Measurements from ENCODE around the gene GOLGA6A.
"Not testable (repeated sequence)": the region's sequence is repeated elsewhere in the genome, so short reads cannot be mapped to it uniquely, and the experiment has no call there.

The GOLGA6A gene, protein sequence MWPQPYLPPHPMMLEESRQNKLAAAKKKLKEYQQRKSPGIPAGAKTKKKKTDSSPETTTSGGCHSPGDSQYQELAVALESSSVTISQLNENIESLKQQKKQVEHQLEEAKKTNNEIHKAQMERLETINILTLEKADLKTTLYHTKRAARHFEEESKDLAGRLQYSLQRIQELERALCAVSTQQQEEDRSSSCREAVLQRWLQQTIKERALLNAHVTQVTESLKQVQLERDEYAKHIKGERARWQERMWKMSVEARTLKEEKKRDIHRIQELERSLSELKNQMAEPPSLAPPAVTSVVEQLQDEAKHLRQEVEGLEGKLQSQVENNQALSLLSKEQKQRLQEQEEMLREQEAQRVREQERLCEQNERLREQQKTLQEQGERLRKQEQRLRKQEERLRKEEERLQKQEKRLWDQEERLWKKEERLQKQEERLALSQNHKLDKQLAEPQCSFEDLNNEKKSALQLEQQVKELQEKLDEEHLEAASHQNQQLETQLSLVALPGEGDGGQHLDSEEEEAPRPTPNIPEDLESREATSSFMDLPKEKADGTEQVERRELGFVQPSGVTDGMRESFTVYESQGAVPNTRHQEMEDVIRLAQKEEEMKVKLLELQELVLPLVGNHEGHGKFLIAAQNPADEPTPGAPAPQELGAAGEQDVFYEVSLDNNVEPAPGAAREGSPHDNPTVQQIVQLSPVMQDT

DNA sequence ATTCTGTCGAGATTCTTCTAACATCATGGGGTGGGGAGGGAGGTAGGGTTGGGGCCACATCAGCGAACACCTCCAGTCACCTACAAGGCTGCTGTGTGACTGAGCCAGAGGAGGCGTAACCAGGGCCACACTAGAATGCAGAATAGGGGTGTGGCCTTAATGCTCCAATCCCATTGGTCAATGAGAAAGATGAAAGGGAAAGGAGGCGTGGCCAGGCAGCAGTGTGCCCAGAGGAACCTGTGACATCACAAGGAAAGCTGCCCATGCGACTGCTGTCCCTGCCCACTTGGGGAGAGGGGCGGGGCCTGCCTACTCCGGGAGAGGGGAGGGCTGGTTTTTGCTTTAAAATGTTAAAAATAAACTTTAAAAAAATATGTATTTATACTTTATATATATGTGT is at the start of gene GOLGA6A:
Gene GOLGA6A, minus strand, starts transcription at position 101 of the 400 bp plus-strand sequence. Its CDS starts 41 bp downstream, at position 60.
- FAIRE-seq = not testable (repeated sequence)

DNA sequence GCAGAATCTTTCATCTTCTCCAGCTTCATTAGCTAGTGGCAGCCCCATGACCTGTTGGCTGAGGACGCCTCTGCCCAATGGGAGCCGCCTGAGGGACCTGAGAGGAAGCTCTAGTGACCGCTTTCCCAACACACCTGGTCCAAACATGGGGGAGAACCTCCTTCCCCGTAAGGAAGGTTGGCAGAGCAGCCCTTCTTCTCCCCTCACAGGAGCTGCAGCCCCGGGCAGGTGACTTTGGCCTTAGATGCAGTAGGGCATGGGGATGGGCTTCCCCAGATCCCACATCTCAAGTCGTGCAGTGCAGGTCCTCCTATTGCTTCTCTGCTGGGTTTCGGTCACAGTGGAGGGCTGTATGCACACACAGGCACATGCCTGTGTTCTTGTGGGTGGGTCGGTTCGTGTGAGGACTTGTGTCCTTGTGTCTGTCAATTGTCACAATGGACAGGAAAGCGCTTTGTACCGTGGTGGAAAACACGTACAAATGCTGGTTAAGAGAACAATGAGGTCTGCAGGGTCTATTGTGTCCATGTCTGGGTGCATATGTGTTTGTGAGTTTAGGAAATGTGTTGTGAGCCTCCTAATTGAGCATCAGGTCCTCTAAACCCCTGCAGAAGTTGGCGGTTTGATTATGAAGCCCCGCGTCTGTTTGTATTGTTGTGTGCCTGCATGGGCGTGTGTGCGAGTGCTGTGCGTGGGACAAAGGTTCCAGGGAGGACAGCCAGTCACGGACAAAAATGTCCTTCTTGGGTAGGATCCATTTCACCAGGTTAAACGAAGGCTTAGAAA is 49.5 kb upstream of the GOLGA6A start:
- FAIRE-seq (no peak), DNase-seq (ENCODE audit: low spot score) (no peak)

More for the DNA sequence above, at the start of gene GOLGA6A:
- not testable (repeated sequence) for DNase-seq (ENCODE audit: low spot score)

DNA sequence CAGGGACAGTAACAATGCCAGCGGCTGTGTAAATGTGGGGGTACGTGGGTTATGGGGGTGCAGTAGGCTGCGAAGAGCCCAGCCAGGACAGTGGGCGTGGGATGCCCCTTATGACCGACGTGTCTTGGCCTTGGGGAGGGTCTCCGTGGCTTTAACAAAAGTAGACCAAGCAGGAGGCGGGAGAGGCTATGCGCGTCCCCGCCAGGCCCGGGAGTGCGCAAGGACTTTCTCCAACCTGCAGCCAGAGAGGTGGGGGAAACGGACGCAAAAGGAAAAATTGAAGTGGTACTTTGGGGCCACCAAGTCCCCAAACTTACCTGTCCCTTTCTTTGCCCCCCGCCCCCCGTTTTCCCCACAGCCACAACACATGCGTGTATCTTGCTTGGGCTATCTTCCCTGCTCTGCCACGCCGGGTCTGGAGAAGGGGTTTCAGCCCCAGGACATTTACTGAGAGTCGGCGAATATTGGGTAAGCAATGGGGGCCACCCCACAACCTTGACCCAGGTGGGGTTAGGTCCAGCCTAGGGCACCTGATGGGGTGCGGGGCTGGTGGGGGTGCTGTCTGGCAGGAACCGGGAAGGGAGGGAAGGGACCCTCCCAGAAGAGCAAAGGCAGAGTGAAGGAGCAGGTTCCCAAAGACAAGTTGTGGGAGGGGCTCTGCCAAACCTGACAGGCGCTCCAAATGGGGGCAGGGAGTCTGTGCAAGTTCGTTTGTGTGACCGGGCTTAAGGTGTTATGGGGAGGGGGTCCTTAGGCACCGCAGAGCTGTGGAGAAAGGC is 48.7 kb upstream of the GOLGA6A start:
- FAIRE-seq = no peak

DNA sequence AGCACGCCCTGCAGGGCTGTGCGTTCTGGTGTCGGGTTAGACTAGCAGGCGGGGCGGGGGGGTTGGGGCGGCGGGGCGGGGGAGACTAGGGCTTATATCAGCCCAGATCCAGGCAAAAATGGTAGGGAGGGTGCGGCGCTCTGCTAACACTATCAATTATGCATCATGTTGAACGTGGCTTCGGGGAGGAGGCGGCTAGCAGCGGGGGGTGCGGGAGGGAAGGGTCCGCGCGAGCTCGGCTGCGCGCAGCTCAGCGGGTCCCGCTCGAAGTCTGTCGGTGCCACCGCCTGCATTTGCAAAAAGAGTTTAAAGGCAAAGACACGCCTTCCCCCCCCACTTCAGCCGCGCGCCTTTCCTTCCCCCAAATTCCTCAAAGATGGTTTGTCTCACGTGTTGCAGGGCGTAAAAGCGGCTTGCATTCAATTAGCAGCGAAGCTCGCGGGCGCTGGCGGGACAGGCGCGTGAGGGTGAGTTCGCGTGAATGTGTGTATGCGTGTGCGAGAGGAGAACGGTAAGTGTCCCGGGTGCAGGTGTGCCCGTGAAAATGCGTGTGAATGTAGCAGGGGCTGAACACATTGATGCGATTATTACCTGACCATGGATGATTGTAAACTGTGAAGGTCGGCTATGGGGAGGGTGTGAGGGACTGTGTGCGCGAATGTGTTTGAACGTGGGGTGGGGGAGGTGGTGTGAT is 48.0 kb upstream of the GOLGA6A start, which contains the start of gene ISLR2:
Gene ISLR2, plus strand, starts transcription at position 432 of the 694 bp plus-strand sequence. CDS start 2,169 bp downstream, outside the sequence.
- DNase-seq (ENCODE audit: low spot score) = no peak
- no peak for FAIRE-seq

More for the DNA sequence above, 48.7 kb upstream of the GOLGA6A start:
- DNase-seq (ENCODE audit: low spot score) = no peak

DNA sequence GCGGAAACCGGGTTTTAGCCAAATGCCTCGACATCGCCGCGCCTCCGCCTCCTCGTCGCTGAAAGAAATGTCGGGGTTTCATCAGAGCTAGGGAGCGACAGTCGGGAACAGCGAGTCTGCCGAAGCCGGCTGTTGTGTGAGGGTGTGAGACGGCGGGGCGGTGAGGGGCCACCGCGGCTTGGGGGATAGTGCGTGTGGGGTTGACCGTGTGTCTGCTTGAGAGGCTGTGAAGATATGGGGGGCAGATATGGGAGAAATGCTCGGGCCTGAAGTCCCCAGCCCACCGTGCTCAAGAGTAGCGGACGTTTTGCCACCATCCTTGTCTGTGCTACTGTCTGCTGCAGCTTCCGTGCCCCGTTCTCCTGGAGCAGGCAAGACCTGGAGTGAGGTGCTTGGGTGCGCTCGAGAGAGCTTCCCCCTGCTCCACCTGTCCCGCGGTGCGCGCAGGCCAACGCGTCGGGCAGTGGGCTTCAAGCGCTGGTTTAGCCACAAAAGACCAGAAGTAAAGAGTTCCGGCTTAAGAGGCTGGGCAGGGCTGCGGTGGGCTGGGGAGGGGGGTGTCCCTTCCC is 47.3 kb upstream of the GOLGA6A start:
- no peak for FAIRE-seq

DNA sequence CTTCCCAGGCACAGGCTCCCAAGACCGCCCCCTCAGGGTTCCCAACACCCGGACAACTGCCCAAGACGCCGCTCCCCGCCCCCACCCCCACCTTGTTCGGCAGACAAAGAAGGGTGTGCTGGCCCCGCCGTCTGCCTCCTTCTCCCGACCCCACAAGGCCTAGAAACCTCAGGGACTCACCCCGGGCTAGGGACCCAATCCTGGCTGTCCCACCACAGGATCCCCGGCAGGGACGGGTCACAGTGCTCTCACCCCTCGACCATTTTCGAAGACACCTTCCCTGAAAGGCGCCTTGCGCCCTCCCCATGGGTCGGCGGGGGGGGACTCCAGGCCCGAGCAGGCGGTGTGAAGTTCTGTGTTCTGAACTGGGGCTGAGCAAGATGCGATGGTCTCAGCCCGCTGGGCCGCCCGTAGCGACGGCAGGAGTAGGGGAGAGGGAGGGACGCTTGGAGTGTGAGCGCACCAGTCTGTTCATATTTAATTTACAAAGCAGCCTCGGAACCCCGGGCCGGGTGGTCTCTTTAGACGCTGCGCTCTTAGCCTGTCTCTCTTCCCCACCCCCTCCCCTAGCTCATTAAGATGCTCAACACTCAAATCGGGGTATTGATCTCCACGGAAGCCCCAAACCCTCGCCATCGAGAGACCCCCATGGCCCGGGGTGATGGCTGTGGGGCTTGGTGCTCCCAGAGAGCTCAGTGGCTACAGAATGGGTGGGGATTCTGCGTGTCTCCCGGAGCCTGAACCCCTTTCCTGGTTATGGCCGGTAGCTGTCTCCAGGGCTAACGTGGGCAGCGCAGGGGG is 46.6 kb upstream of the GOLGA6A start:
- no peak for DNase-seq (ENCODE audit: low spot score)
- no peak for FAIRE-seq

More for the DNA sequence above, 47.3 kb upstream of the GOLGA6A start:
- DNase-seq (ENCODE audit: low spot score) = no peak

DNA sequence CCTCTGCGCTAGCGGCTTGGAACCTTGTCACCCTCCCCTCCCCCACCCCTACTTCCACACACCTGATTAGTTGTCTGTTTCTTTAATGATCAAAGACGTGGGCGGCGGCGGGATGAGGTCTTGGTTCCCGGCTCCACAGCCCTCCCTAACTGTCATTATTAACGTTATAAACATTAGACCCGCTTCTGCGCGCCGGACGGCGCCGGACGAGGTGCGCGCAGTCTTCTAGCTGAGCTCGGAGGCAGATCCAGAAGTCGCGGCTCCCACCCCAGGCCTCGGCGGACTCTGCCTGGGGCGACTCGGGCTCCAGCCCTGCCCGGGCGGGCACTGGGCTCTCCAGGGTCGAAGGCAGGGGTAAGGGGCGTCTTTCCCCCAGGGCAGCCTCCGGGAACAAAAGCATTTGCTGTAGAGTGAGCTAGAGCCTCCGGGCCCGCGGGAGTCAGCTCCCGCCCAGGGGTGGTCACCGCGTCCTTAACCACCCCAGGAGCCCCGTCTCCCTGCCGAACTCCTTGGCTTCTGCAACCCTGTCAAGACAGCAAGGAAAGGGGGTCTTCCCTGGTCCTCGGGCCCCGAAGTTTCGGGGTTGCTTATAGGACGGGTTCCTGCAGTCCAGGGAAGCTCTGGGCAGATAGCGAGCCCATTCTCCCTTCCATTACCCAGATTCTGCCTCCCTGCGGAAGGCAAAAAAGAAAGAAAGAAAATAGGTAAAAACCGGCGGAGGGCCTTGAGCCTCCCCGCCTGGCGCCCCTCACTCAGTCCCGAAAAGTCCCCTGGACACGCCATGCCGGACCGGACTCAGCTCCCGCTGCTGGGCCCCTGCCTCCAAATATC is 45.8 kb upstream of the GOLGA6A start:
- no peak for DNase-seq (ENCODE audit: low spot score)
- FAIRE-seq = no peak

DNA sequence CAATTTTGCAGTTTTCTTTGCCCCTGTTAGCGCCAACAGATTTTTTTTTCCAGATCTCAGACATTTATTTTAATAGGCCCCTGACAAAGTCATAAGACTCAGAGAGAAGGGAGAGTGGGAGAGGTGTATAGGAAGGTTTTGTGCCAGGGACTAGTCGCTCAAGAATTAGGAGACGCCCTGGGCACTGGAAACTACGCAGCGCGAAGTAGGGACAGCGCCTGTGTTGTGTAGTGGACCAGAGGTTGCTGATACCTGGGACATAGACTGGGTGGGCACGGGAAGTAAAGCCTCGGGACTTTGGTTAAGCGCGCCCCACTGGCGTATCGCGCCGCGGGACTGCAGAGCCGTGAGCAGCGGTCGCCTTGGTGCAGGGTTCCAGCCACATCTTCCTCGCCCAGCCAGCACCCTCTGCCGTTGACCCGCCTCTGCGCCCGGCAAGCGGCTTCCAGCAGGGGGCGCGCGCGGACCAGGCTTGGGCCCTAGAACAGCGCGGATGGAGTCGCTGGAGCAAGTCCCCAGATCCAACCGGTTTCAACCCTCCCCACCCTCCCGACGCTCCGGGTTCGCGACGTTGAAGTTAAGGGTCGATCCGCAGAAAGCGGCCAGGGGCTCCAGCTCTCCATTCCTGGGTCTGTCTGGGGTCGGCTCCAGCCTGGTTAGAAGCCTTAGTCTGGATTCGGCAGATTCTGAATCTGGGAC is 45.1 kb upstream of the GOLGA6A start:
- DNase-seq (ENCODE audit: low spot score) (peak; percentile 62), FAIRE-seq (no peak)

DNA sequence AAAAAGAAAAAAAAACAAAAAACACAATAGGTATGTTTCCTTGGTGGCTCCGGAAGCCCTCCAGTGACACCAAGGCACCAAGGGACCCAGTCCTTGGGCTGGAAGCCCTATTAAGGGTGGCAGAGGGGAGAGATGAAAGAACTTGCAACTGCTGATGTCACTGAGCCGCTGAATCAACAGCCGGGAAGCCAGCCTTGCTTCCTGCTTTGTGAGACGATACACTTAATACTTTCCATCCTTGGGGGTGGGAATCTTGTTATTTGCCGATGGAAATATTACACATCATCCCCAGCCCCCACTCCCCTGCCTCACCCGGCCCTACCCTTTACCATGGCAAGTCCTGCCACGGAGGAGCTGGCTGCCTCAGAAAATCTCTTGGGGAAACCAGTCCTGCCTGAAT is 42.4 kb upstream of the GOLGA6A start:
- FAIRE-seq = no peak
- DNase-seq (ENCODE audit: low spot score) = no peak

DNA sequence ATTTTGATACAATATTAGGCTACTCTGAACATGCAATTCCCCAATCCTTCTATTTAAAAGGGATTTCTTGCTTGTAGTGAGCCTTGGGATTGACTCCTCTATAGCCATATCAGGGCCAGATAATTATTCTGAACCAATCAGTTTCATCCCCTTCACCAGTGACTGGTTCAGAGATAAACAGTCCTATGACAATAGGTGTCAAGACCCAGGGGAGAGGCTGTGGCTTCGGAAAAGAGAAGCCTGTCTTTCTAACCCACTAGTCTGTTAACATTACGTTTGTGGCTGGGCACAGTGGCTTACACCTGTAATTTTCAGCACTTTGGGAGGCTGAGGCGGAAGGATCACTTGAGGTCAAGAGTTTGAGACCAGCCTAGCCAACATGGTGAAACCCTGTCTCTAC is 41.8 kb upstream of the GOLGA6A start:
- FAIRE-seq = no peak
- no peak for DNase-seq (ENCODE audit: low spot score)

DNA sequence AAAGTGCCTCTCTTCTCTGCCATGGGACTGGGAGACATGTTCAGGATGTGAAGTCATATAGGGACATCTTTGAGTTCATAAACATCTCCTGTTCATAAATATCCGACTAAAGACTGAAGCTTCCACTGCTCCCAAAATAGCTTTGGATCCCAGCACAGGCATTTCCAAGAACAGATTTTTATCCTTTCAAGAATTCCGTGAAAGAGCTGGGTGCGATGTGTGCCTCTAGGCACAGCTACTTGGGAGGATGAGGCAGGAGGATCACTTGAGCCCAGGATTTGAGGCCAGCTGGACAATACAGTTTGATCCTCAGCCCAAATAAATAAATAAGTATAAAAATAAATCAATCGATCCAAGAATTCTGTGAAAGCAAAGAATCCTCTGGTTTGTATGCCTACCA is 41.3 kb upstream of the GOLGA6A start:
- FAIRE-seq (no peak), DNase-seq (ENCODE audit: low spot score) (no peak)

DNA sequence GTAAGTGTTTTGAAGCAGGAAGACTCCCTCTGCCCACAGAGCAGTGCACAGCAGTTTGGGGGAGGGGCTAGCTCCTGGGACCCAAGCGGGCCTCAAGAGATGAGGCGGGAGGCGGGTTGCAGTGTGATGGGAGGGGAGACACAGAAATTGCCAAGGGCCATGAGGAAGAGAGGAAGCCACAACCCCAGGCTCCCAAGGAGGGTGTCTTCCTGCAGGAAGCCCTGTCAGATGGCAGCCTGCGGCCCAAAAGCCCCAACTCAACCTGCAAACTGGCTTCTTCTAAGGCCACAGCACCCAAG is 40.7 kb upstream of the GOLGA6A start:
- FAIRE-seq (no peak), DNase-seq (ENCODE audit: low spot score) (no peak)

DNA sequence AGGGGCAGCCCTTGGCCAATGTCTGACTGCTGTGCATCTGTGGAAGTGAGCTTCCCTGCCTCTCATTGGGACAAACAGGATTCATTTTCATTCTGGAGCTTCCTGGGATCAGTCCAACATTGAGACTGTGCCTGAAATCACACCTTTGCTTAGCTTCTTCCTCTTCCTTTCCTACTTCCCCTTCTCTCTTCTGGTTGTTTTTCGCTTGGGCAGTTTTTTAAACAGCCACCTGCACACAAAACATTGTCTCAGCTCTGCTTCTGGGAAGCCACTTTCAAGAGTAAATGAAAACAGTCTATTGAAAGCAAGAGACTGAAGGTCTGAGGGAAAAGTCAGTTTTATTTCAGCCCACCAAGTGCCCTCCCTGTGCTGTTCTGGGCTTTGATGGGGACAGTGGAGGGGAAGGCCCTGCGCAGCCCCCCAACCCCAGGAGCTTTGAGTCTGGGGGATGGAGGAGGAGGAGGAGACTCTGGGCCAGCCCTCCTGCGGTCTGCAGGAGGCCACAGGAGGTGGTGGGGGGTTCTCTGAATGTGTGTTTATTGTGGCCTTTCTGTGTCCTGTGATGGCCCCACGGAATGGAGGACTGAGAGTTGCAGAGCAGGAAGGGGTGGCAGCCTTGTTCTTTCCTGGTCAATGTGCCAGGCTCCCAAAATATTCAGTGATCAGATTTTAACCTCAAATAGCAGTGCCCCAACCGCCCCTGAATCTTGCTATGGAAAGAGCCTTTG is 40.2 kb upstream of the GOLGA6A start:
- DNase-seq (ENCODE audit: low spot score) = no peak
- no peak for FAIRE-seq

DNA sequence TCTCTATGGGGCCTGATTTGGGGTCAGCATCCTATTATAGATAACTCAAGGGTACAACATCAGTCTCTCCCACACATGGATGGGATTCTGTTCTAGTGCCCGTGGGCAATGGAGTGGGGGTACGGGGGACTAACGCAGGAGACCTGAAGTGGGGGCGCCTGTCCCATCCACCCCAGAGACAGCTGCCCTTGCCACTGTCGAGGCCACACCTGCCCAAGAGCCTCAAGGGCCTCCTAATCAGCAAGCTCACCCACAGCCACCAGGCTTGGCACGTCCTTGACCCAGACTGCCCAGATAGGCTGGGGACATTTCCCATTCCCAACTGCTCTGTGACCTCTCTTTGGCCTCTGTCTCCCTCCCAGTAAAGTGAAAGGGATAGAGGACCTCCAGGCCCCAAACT is 39.5 kb upstream of the GOLGA6A start:
- DNase-seq (ENCODE audit: low spot score) (no peak), FAIRE-seq (no peak)

DNA sequence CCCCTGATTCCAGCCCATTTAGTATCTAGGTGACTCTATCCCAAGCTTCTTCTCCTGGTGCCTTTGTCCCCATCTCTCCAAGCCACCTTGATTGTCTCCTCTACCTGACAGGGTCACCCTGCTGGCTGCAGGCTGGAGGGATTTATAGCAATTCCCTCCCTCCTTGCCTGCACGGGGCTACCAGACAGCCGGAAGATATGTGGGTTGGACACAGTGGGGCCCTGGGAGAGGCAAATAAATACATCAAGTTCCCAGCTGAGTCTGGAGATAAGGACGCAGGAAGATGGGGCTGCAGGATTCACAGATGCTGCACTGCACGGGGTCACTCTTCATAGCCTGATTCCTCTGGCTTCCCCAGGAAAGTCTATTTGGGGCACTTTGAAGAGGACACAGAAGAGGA is 38.7 kb upstream of the GOLGA6A start:
- FAIRE-seq (no peak), DNase-seq (ENCODE audit: low spot score) (no peak)

DNA sequence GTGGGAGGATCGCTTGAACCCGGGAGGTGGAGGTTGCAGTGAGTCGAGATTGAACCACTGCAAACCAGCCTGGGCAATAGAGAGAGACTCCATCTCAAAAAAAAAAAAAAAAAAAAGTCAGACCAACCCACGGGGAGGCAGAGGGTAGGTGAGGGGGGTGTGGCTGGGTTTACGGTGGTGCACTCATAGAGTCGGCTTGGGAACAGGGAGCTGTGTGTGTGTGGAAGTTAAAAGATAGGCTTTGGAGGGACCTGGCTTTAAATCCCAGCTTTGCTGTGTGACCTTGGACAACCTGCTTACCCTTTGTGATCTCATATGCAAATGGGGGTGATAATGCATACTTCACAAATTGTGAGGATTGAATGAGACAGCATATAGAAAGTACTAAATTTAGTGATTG is 38.1 kb upstream of the GOLGA6A start:
- DNase-seq (ENCODE audit: low spot score) (no peak), FAIRE-seq (no peak)

DNA sequence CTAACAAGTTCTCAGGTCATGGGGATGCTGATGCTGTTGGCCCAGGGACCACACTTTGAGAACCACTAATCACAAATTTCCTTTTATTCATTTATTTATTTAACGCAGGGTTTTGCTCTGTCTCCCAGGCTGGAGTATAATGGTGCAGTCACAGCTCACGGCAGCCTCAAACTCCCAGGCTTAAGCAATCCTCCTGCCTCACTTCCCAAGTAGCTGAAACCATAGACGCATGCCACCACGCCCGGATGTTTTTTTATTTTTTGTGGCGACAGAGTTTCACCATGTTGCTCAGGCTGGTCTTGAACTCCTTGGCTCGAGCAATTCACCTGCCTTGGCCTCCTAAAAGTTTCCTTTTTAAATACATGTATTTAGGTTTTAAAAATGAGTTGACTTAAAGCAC is 27.4 kb upstream of the GOLGA6A start:
- DNase-seq (ENCODE audit: low spot score) (no peak), FAIRE-seq (no peak)
